SK-N-SH treated with all-trans-retinoic acid at 6 μM for 48 hours (cell line): ENCODE measurements around the gene SPCS3.

ENCODE experiments used
- RARB ChIP-seq: fragments of 250-450 bp; sonication (Bioruptor Pico); IDR thresholded peaks from 2 replicates; pipeline ENCODE4 v1.8.0; 2021; ENCODE audit warnings: mild to moderate bottlenecking, moderate library complexity
- TF ChIP-seq, protein P1 (sequence below): fragments of 250-450 bp; sonication (Bioruptor Pico); IDR thresholded peaks from 2 replicates; pipeline ENCODE4 v1.5.0; 2020; ENCODE audit warnings: mild to moderate bottlenecking, moderate library complexity

DNA sequence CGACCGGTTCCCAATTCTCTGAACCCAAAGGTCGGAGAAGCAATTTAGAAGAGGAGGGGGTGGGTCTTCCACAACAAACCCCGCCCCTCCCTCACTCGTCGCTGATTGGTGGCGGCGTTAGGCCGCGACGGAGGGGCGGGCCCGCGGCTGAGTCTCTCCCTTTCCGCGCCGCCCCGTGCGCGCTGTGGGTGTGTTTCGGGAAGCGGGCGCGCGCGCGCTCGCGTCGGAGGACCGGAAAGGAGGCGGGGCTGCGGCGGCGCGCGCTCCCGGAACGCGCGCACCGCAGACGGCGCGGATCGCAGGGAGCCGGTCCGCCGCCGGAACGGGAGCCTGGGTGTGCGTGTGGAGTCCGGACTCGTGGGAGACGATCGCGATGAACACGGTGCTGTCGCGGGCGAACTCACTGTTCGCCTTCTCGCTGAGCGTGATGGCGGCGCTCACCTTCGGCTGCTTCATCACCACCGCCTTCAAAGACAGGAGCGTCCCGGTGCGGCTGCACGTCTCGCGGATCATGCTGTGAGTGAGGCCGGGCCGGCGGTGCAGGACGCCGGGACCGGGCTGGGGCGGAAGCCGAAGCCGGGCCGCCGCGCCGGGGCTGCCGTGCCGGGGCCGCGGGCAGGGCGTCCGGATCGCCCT lies at the start of gene SPCS3:
- TF ChIP-seq, protein P1, sequence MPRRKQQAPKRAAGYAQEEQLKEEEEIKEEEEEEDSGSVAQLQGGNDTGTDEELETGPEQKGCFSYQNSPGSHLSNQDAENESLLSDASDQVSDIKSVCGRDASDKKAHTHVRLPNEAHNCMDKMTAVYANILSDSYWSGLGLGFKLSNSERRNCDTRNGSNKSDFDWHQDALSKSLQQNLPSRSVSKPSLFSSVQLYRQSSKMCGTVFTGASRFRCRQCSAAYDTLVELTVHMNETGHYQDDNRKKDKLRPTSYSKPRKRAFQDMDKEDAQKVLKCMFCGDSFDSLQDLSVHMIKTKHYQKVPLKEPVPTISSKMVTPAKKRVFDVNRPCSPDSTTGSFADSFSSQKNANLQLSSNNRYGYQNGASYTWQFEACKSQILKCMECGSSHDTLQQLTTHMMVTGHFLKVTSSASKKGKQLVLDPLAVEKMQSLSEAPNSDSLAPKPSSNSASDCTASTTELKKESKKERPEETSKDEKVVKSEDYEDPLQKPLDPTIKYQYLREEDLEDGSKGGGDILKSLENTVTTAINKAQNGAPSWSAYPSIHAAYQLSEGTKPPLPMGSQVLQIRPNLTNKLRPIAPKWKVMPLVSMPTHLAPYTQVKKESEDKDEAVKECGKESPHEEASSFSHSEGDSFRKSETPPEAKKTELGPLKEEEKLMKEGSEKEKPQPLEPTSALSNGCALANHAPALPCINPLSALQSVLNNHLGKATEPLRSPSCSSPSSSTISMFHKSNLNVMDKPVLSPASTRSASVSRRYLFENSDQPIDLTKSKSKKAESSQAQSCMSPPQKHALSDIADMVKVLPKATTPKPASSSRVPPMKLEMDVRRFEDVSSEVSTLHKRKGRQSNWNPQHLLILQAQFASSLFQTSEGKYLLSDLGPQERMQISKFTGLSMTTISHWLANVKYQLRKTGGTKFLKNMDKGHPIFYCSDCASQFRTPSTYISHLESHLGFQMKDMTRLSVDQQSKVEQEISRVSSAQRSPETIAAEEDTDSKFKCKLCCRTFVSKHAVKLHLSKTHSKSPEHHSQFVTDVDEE, result peak; percentile 62; the same call in 1 of the 2 replicates
- no peak for TF ChIP-seq RARB (CRISPR knock-in tag)
